Upper lobe of left lung (tissue), 4 donors: Measurements from ENCODE around the gene ZBTB12.

ENCODE experiments used
- CTCF ChIP-seq, 6 experiments: fragments of 450-650 bp in 4 of 6; fragments of 200-600 bp in 2 of 6; sonication (generic) in 2 of 6; IDR thresholded peaks; one replicate each; pipeline ENCODE4 v1.5.1; 2016 to 2019; ENCODE audit warnings: antibody characterized with exemption in 6 of 6
- EP300 ChIP-seq, 4 donors: sonication (generic); formaldehyde crosslinking; IDR thresholded peaks; one replicate each; pipeline ENCODE4 v1.5.1; 2017; ENCODE audit warnings: antibody characterized with exemption in 4 of 4, control low read depth in 2 of 4
- POLR2A ChIP-seq, 4 donors: fragments of 450-650 bp; IDR thresholded peaks; one replicate each; pipeline ENCODE4 v1.5.1; 2016 to 2017; ENCODE audit warnings: antibody characterized with exemption in 4 of 4, mild to moderate bottlenecking in 2 of 4
- POLR2AphosphoS5 ChIP-seq, 2 donors: sonication (generic); formaldehyde crosslinking; IDR thresholded peaks; one replicate each; pipeline ENCODE4 v1.5.1; 2017; ENCODE audit warnings: antibody characterized with exemption in 2 of 2

GRCh38 chr6:31859923-31860322 lies 42.0 kb downstream of the ZBTB12 start:
- TF ChIP-seq CTCF (IDR thresholded peaks at IDR 0.05), result no peak
- TF ChIP-seq POLR2AphosphoS5 (IDR thresholded peaks at IDR 0.05), result no peak
- no peak for TF ChIP-seq POLR2A (IDR thresholded peaks at IDR 0.05)
- no peak for TF ChIP-seq EP300 (IDR thresholded peaks at IDR 0.05)
